Nephron progenitor cell (in vitro differentiated cells): ENCODE measurements around the gene HMCN1.

ENCODE experiments used
- DNase-seq: peaks from one replicate; pipeline ENCODE4 v3.0.0; 2021
- H3K27ac Mint-ChIP-seq: 2 replicates; pipeline ENCODE4 v1.8.0; 2021; ENCODE audit warnings: mild to moderate bottlenecking, moderate library complexity, mixed read lengths
- H3K27me3 Mint-ChIP-seq: 2 replicates; pipeline ENCODE4 v1.8.0; 2021; ENCODE audit warnings: mild to moderate bottlenecking, low read depth, mixed read lengths; ENCODE audit not compliant: poor library complexity
- H3K36me3 Mint-ChIP-seq: 2 replicates; pipeline ENCODE4 v1.8.0; 2021; ENCODE audit warnings: low read depth, mixed read lengths
- H3K4me1 Mint-ChIP-seq: 2 replicates; pipeline ENCODE4 v1.8.0; 2021; ENCODE audit warnings: mixed read lengths
- H3K4me3 Mint-ChIP-seq: 2 replicates; pipeline ENCODE4 v1.8.0; 2021; ENCODE audit warnings: mild to moderate bottlenecking, moderate library complexity, mixed read lengths
- H3K9me3 Mint-ChIP-seq: 2 replicates; pipeline ENCODE4 v1.8.0; 2021; ENCODE audit warnings: mild to moderate bottlenecking, moderate library complexity, mixed read lengths
- CTCF ChIP-seq: fragments of 200-600 bp; sonication (generic); IDR thresholded peaks from 2 replicates; pipeline ENCODE4 v1.5.0; 2021; ENCODE audit warnings: antibody characterized with exemption

HMCN1 gene

GRCh38 chr1:185969028-185969427 is 234.8 kb downstream of the HMCN1 start:
- DNase-seq = no peak
- H3K9me3 Mint-ChIP-seq = no peaks in the 10 kb centered on the region
- no peaks in the 10 kb centered on the region for H3K4me1 Mint-ChIP-seq
- no peak overlapping the region for H3K27ac Mint-ChIP-seq
- TF ChIP-seq CTCF = no peak
- H3K4me3 Mint-ChIP-seq = no peak overlapping the region
- H3K27me3 Mint-ChIP-seq = no peaks in the 10 kb centered on the region
- peaks cover 47% of the 10 kb centered on the region for H3K36me3 Mint-ChIP-seq

GRCh38 chr1:185969524-185969991 is 235.4 kb downstream of the HMCN1 start:
- H3K4me1 Mint-ChIP-seq = no peaks in the 10 kb centered on the region
- H3K27me3 Mint-ChIP-seq = no peaks in the 10 kb centered on the region
- no peak for TF ChIP-seq CTCF
- DNase-seq = no peak
- H3K9me3 Mint-ChIP-seq = no peaks in the 10 kb centered on the region
- peaks cover 48% of the 10 kb centered on the region for H3K36me3 Mint-ChIP-seq
- H3K27ac Mint-ChIP-seq = no peak overlapping the region
- H3K4me3 Mint-ChIP-seq = no peak overlapping the region

GRCh38 chr1:185971688-185972087 is 237.5 kb downstream of the HMCN1 start:
- Mint-ChIP-seq H3K9me3 (no peaks in the 10 kb centered on the region), H3K27me3 (no peaks in the 10 kb centered on the region), H3K4me3 (no peak overlapping the region), H3K27ac (peak overlapping the region; percentile 64), H3K4me1 (no peaks in the 10 kb centered on the region), H3K36me3 (peaks cover 49% of the 10 kb centered on the region)
- TF ChIP-seq CTCF = no peak
- DNase-seq = no peak

GRCh38 chr1:185972096-185972850 is 238.1 kb downstream of the HMCN1 start:
- Mint-ChIP-seq H3K9me3 (no peaks in the 10 kb centered on the region), H3K36me3 (peaks cover 49% of the 10 kb centered on the region), H3K4me1 (no peaks in the 10 kb centered on the region), H3K4me3 (no peak overlapping the region), H3K27ac (peak overlapping the region; percentile 64), H3K27me3 (no peaks in the 10 kb centered on the region)
- no peak for DNase-seq
- TF ChIP-seq CTCF = no peak

- no peak for TF ChIP-seq CTCF
- Mint-ChIP-seq H3K9me3 (no peaks in the 10 kb centered on the region), H3K36me3 (peaks cover 49% of the 10 kb centered on the region), H3K27me3 (no peaks in the 10 kb centered on the region), H3K4me3 (no peak overlapping the region), H3K4me1 (no peaks in the 10 kb centered on the region), H3K27ac (no peak overlapping the region)
- DNase-seq = no peak
Observed at GRCh38 chr1:185973645-185974044, 239.5 kb downstream of the HMCN1 start.
